SK-N-MC (cell line): Measurements from ENCODE around the gene KISS1.

Experiments used
- EZH2 ChIP-seq: fragments of 200-600 bp; sonication (generic); IDR thresholded peaks from one replicate; pipeline ENCODE4 v1.6.1; 2017; ENCODE audit warnings: antibody characterized with exemption
- POLR2AphosphoS5 ChIP-seq: IDR thresholded peaks from 2 replicates; pipeline ENCODE4 v1.6.1; 2012; ENCODE audit warnings: mild to moderate bottlenecking, low read depth, low read length, borderline replicate concordance

DNA sequence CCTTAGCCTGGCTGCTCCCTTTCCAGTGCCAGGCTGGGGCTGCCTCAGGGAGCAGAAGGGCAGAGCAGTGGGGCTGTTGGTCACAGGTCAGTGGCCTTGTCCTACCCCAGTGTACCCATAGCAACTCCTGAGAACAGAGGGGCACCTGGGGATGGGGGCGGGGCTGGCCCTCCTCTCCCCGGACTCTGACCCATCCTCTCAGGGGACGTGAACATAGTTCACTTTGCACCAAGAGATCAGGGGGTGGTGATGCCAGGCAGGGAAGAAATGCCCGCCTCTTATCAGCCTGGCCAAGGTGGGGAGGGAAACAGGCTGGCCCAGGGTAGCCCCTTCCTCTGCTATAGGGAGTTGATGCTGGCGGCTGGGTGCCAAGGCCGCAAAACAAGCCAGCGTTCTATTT is 49.3 kb downstream of the KISS1 start:
- TF ChIP-seq POLR2AphosphoS5 (no peak), EZH2 (no peak)
